WTC11 (cell line): ENCODE results near the gene VILL. TPM values are rescaled to one million over a fixed set of nuclear protein-coding genes. Genes with fewer than 3 reads are reported as not detected.

Experiments
- ATAC-seq: fragments of 200-7000 bp; cut with Tn5 transposase; 2 replicates; pipeline ENCODE4 v1.10.0; 2021; ENCODE audit warnings: mild to moderate bottlenecking, moderate library complexity
- Bru-seq: library from RNA; stranded (reverse); fragments of 400-500 nt; gene quantifications from one replicate; lab custom pipeline; 2021; lab: Mats Ljungman, UMichigan
- CTCF ChIA-PET: fragments of 300-600 bp; sonication (Branson Sonifier 250); formaldehyde crosslinking; loops from one replicate; lab custom pipeline; 2021; ENCODE audit warnings: antibody characterized with exemption; lab: Charles Lee
- POLR2A ChIA-PET: fragments of 350-600 bp; sonication (Branson Sonifier 250); formaldehyde crosslinking; loops from one replicate; lab custom pipeline; 2021; ENCODE audit warnings: antibody characterized with exemption; lab: Charles Lee
- DNase-seq: peaks from one replicate; pipeline ENCODE4 v3.0.0; 2021; ENCODE audit warnings: low spot score
- H3K27ac Mint-ChIP-seq: 2 replicates; pipeline ENCODE4 v1.8.0; 2021; ENCODE audit warnings: mixed read lengths
- H3K27me3 Mint-ChIP-seq: 2 replicates; pipeline ENCODE4 v1.8.0; 2021; ENCODE audit warnings: low read depth, mild to moderate bottlenecking, moderate library complexity, mixed read lengths
- H3K36me3 Mint-ChIP-seq: 2 replicates; pipeline ENCODE4 v1.8.0; 2021; ENCODE audit warnings: mixed read lengths
- H3K4me1 Mint-ChIP-seq: 2 replicates; pipeline ENCODE4 v1.8.0; 2022; ENCODE audit warnings: mixed read lengths
- H3K4me3 Mint-ChIP-seq: 2 replicates; pipeline ENCODE4 v1.8.0; 2021; ENCODE audit warnings: mild to moderate bottlenecking, moderate library complexity, mixed read lengths
- H3K9me3 Mint-ChIP-seq: 2 replicates; pipeline ENCODE4 v1.8.0; 2021; ENCODE audit warnings: mixed read lengths
- ATF1 ChIP-seq: sonication (generic); formaldehyde crosslinking; IDR thresholded peaks from 2 replicates; pipeline ENCODE4 v1.8.1; 2023; ENCODE audit warnings: mild to moderate bottlenecking, moderate library complexity, missing genetic modification reagents
- E2F4 ChIP-seq: sonication (generic); formaldehyde crosslinking; IDR thresholded peaks from 2 replicates; pipeline ENCODE4 v1.8.1; 2022; ENCODE audit warnings: low read depth, mild to moderate bottlenecking, moderate library complexity, missing genetic modification reagents, borderline replicate concordance
- FOXJ3 ChIP-seq: sonication (generic); formaldehyde crosslinking; IDR thresholded peaks from 2 replicates; pipeline ENCODE4 v1.9.0; 2021; ENCODE audit warnings: missing genetic modification reagents, mild to moderate bottlenecking, borderline replicate concordance
- GABPB1 ChIP-seq: sonication (generic); formaldehyde crosslinking; IDR thresholded peaks from 2 replicates; pipeline ENCODE4 v1.8.1; 2023; ENCODE audit warnings: mild to moderate bottlenecking, missing genetic modification reagents
- IRF1 ChIP-seq: sonication (generic); formaldehyde crosslinking; IDR thresholded peaks from 2 replicates; pipeline ENCODE4 v1.8.0; 2023; ENCODE audit warnings: missing genetic modification reagents
- IRF2 ChIP-seq: sonication (generic); formaldehyde crosslinking; IDR thresholded peaks from 2 replicates; pipeline ENCODE4 v1.8.0; 2022; ENCODE audit warnings: low read depth, missing genetic modification reagents, borderline replicate concordance
- KAT7 ChIP-seq: sonication (generic); formaldehyde crosslinking; IDR thresholded peaks from 2 replicates; pipeline ENCODE4 v1.8.1; 2023; ENCODE audit warnings: missing genetic modification reagents, mild to moderate bottlenecking, borderline replicate concordance
- NFYB ChIP-seq: sonication (generic); formaldehyde crosslinking; conservative IDR thresholded peaks from 2 replicates; pipeline ENCODE4 v1.8.0; 2022; ENCODE audit warnings: low read depth, missing genetic modification reagents
- SMAD3 ChIP-seq: sonication (generic); formaldehyde crosslinking; IDR thresholded peaks from 2 replicates; pipeline ENCODE4 v1.8.0; 2022; ENCODE audit warnings: missing genetic modification reagents, mild to moderate bottlenecking, borderline replicate concordance
- TCF7 ChIP-seq: sonication (generic); formaldehyde crosslinking; IDR thresholded peaks from 2 replicates; pipeline ENCODE4 v1.8.0; 2022; ENCODE audit warnings: mild to moderate bottlenecking, low read depth, missing genetic modification reagents, moderate library complexity
- ZBTB21 ChIP-seq: sonication (generic); formaldehyde crosslinking; IDR thresholded peaks from 2 replicates; pipeline ENCODE4 v1.8.1; 2023; ENCODE audit warnings: mild to moderate bottlenecking, missing genetic modification reagents, borderline replicate concordance
- ZNF121 ChIP-seq: sonication (generic); formaldehyde crosslinking; IDR thresholded peaks from 2 replicates; pipeline ENCODE4 v1.8.0; 2023; ENCODE audit warnings: missing genetic modification reagents
- ZNF263 ChIP-seq: sonication (generic); formaldehyde crosslinking; IDR thresholded peaks from 2 replicates; pipeline ENCODE4 v1.8.1; 2022; ENCODE audit warnings: low read depth, mild to moderate bottlenecking, moderate library complexity, missing genetic modification reagents
- ZNF416 ChIP-seq: fragments of 250-450 bp; sonication (Bioruptor Pico); IDR thresholded peaks from 2 replicates; pipeline ENCODE4 v1.9.0; 2021; ENCODE audit warnings: mild to moderate bottlenecking, inconsistent platforms
- ZNF671 ChIP-seq: fragments of 250-450 bp; sonication (Bioruptor Pico); IDR thresholded peaks from 2 replicates; pipeline ENCODE4 v1.8.0; 2021; ENCODE audit warnings: mild to moderate bottlenecking
- long read RNA-seq, 3 experiments: library from RNA in 1 of 3; library from capped mRNA in 1 of 3; library from polyadenylated mRNA in 1 of 3; unstranded in 2 of 3; stranded (forward) in 1 of 3; transcript quantifications; one replicate each; pipeline ENCODE4 v2.0.0, GENCODE V29; 2021
- total RNA-seq: library from RNA; stranded (reverse); gene quantifications from 3 replicates; pipeline ENCODE4 v1.2.3, GENCODE V29; 2021
- TF ChIP-seq, protein P1 (sequence below): sonication (generic); formaldehyde crosslinking; IDR thresholded peaks from 2 replicates; pipeline ENCODE4 v1.8.1; 2023; ENCODE audit warnings: mild to moderate bottlenecking, moderate library complexity, missing genetic modification reagents
- TF ChIP-seq, protein P2 (sequence below): sonication (generic); formaldehyde crosslinking; IDR thresholded peaks from 2 replicates; pipeline ENCODE4 v1.8.1; 2022; ENCODE audit warnings: mild to moderate bottlenecking, moderate library complexity, missing genetic modification reagents

VILL gene
- total RNA-seq (4.7 to 5.9 TPM (median 4.7 TPM) in 3 replicates), Bru-seq, nascent RNA (percentile 41 among the genes with signal in this experiment)
- long read RNA-seq, experiment 1, partial matches to known transcripts = 9 of 19 reads
- long read RNA-seq, experiment 1, other reads (novel, unspliced or antisense) = 10 of 19 reads
- long read RNA-seq, experiment 2, partial matches to known transcripts = 1 of 4 reads
- long read RNA-seq, experiment 2, other reads (novel, unspliced or antisense) = 3 of 4 reads
- long read RNA-seq, experiment 3 = 0 reads

GRCh38 chr3:37990527-37990926 lies at the start of gene VILL:
TSS of gene VILL (plus strand) at chr3:37990786. CDS start at chr3:37993673, 2,887 bp downstream.
- DNase-seq = no peak
- ChIA-PET CTCF (interaction anchor here (1.1 to 1.5 kb wide), 3 partner anchors 13 to 23 kb away, joined by 3 to 9 read pairs (median 5); no protein-coding TSS in a partner anchor), POLR2A (no interaction called here)
- Mint-ChIP-seq H3K27me3 (peaks cover 14% of the 10 kb centered on the region), H3K9me3 (no peaks in the 10 kb centered on the region), H3K27ac (no peak within 1 kb of the TSS), H3K36me3 (no peaks in the 10 kb centered on the region; the same call in 1 of the 2 replicates), H3K4me3 (peak within 1 kb of the TSS; percentile 41; the same call in 1 of the 2 replicates), H3K4me1 (peaks cover 26% of the 10 kb centered on the region)
- ATAC-seq = 0 out of 2 replicates have a peak, but pooled peaks have one; percentile 3
- TF ChIP-seq FOXJ3 (CRISPR knock-in tag) (no peak), NFYB (CRISPR knock-in tag) (no peak), IRF2 (CRISPR knock-in tag) (no peak), GABPB1 (no peak), ZNF121 (no peak)

- Mint-ChIP-seq H3K36me3 (no peaks in the 10 kb centered on the region), H3K9me3 (no peaks in the 10 kb centered on the region), H3K27ac (no peak overlapping the region), H3K4me1 (peaks cover 26% of the 10 kb centered on the region), H3K27me3 (no peaks in the 10 kb centered on the region), H3K4me3 (no peak overlapping the region)
- no peak for ATAC-seq
- DNase-seq = no peak
- ChIA-PET POLR2A (interaction anchor here (1.1 kb wide), 1 partner anchor 20 kb away, joined by 3 read pairs; no protein-coding TSS in a partner anchor), CTCF (interaction anchor here (0.6 to 0.9 kb wide), 2 partner anchors 20 to 55 kb away, joined by 3 read pairs; no protein-coding TSS in a partner anchor)
- TF ChIP-seq TCF7 (CRISPR knock-in tag) = no peak
- TF ChIP-seq ATF1 (CRISPR knock-in tag) = no peak
- TF ChIP-seq SMAD3 (CRISPR knock-in tag) = no peak
- TF ChIP-seq, protein P1, sequence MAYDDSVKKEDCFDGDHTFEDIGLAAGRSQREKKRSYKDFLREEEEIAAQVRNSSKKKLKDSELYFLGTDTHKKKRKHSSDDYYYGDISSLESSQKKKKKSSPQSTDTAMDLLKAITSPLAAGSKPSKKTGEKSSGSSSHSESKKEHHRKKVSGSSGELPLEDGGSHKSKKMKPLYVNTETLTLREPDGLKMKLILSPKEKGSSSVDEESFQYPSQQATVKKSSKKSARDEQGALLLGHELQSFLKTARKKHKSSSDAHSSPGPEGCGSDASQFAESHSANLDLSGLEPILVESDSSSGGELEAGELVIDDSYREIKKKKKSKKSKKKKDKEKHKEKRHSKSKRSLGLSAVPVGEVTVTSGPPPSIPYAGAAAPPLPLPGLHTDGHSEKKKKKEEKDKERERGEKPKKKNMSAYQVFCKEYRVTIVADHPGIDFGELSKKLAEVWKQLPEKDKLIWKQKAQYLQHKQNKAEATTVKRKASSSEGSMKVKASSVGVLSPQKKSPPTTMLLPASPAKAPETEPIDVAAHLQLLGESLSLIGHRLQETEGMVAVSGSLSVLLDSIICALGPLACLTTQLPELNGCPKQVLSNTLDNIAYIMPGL (CRISPR knock-in tag) = no peak
- TF ChIP-seq FOXJ3 (CRISPR knock-in tag) = no peak
- no peak for TF ChIP-seq ZBTB21 (CRISPR knock-in tag)
- TF ChIP-seq, protein P2, sequence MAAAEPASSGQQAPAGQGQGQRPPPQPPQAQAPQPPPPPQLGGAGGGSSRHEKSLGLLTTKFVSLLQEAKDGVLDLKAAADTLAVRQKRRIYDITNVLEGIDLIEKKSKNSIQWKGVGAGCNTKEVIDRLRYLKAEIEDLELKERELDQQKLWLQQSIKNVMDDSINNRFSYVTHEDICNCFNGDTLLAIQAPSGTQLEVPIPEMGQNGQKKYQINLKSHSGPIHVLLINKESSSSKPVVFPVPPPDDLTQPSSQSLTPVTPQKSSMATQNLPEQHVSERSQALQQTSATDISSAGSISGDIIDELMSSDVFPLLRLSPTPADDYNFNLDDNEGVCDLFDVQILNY = no peak
- TF ChIP-seq E2F4 (CRISPR knock-in tag) = no peak
- no peak for TF ChIP-seq KAT7 (CRISPR knock-in tag)
- TF ChIP-seq ZNF263 = no peak
- no peak for TF ChIP-seq IRF1 (CRISPR knock-in tag)
- no peak for TF ChIP-seq ZNF671 (CRISPR knock-in tag)
- TF ChIP-seq ZNF416 (CRISPR knock-in tag) = no peak
These were observed 48.7 kb upstream of the VILL start for GRCh38 chr3:37941608-37942508.
